HT-29 (cell line): ENCODE results near the gene ANKRD33. TPM values are rescaled to one million over a fixed set of nuclear protein-coding genes. Genes with fewer than 3 reads are reported as not detected.

Experiments used
- DNase-seq: peaks from one replicate; pipeline ENCODE4 v3.0.0-alpha.2; 2015; ENCODE audit warnings: low spot score
- total RNA-seq: library from RNA; depleted of rRNA; stranded (reverse); fragments of >200 nt; shearing (Covaris generic); gene quantifications from 2 replicates; pipeline ENCODE4 v1.2.3, GENCODE V29; 2014; rRNA removed

The ANKRD33 gene, protein sequence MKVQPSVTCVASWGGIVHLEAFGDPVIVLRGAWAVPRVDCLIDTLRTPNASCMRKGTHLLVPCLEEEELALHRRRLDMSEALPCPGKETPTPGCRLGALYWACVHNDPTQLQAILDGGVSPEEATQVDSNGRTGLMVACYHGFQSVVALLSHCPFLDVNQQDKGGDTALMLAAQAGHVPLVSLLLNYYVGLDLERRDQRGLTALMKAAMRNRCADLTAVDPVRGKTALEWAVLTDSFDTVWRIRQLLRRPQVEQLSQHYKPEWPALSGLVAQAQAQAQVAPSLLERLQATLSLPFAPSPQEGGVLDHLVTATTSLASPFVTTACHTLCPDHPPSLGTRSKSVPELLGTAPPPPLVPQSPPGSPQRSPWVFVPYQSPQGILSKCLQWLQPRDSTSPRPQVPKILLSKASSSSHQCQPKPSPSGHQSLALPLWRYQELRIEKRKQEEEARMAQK
- not detected in 2 replicates for total RNA-seq

DNA sequence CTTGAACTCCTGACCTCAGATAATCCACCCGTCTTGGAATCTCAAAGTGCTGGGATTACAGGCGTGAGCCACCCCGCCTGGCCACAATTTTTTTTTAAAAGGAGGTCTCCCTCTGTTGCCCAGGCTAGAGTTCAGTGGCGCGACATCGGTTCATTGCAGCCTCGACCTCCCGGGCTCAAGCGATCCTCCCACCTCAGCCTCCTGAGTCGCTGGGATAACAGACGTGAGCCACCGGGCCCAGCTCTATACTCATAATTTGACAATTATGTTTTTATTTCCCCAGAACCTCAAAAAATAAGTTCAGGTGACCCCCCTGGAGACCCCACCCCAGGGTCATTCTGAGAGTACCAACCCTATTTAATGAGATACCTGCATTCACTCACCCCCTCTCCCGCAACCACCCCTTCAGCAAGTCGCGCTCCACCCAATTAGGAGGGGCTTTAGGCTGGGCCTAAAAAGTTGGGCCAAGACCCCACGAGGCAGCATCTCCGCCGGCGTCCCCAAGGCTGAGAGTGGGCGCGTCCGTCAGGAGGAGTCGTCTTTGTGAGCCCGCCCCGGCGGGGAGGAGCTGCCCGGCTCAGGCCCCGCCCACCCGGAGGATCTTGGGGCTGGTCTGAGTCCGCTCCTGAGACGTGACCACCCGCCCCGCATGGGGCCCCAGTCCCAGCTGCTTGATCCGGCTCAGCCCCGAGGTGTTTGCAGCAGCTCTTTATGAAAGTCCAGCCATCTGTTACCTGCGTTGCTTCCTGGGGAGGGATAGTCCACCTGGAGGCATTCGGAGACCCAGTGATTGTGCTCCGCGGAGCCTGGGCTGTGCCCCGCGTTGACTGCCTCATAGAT is at the start of gene ANKRD33:
ANKRD33 (plus strand) TSS at position 628 of the 840 bp plus-strand sequence; CDS start at position 712, 84 bp downstream.
- DNase-seq: no peak

DNA sequence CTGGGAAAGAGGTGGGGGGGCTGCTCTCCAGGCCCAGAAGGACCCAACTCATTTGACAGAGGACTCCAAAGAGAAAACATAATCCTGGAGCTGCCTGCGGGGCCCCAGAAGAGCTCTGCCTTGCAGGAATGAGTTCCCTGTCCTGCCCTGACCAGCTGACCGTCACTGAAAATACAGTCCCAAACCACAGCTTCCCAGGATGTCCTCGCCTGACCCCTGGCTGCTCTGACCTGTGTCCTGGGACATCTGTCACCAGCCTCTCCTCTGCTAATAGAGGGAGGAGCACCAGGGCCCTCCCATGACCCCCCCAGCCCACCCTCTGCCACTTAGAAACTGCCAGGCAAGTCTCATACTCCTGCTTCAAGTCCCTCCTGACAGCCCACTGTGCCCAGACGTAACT is 49.1 kb upstream of the ANKRD33 start:
- no peak for DNase-seq

DNA sequence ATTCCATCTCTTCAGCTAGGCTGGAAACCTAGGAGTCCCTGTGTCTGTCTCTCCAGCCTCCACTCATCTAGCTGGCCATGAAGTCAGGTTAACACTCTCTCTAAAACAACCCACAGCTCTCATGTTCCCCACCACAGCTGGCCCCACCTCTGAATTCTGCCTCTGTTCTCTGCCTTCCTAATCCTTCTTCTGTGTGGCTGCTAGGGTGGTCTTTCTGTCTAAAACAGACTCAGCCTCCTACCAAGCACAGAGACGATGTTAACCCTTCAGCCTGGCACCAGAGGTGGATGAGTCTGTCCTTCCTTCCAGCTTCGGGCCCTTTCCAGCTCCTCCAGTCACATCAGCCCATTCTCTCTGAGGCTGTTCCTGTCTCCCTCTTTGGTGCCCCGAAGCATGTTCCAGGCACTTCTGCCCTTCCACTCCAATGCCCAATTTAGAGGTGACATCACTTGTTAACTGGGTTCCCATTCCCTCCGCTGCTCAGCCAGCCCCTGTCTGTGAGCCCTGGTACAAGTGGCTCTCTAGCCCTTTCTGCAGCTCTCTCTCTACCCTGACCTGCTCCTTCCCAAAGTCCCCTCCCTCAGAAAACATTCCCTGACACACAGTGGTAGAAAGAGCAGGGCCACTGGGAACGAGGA is 48.5 kb upstream of the ANKRD33 start:
- DNase-seq: no peak

DNA sequence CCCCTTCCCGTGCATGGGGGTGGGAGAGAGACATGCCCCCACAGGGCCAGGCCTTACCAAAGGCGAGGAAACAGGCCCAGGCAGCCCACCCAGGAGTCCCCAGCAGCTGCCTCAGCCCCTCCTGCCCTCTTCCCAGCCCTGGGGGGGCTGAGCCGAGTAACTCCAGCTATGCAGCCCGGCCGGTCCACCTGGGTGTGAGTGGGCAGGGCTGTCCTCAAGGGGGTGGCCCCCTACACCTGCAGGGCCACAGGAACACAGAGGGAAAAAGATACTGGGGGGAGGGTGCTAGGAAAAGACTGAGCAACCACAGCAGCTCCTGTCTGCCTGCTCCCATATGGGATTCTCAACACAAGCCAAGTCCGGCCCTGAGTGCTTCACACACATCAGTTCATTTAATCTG is 46.9 kb upstream of the ANKRD33 start:
- no peak for DNase-seq

DNA sequence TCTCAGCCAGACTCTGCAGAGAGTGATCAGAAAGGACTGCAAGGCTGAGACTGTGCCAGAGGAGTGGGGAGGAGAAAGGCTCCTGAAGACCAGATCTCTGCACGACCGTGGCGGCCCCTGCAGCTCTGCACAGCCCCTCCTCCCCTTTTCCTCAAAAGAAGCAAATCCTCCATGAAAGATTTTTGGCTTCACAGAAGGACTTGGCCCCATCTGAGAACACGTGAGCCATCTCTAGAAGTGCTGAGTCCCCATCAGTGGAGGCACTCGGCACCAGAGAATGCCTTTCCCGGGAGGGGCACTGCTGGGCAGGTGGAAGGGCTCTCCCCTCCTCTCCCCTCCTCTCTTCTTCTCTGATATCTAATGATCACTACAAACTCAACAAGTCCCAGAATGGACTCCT is 46.2 kb upstream of the ANKRD33 start:
- DNase-seq: no peak

DNA sequence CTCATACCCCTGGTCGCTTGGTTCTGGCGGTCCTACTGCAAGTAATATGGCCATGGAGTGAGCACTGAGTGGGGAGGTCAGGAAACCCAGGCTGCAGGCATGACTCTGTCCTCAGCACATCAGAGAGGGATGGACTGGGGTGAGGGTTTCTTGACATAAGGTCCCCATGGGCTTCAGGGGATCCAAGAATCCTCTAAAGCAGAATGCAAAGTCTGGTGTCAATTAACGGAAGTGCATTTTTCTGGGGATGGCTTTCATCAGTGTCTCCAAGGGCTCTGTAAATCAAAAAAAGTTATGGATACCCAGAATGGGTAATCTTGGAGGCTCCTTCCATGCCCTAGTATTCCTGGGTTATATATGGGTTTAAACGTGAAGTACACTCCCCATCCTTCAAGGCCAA is 43.0 kb upstream of the ANKRD33 start:
- DNase-seq: no peak

DNA sequence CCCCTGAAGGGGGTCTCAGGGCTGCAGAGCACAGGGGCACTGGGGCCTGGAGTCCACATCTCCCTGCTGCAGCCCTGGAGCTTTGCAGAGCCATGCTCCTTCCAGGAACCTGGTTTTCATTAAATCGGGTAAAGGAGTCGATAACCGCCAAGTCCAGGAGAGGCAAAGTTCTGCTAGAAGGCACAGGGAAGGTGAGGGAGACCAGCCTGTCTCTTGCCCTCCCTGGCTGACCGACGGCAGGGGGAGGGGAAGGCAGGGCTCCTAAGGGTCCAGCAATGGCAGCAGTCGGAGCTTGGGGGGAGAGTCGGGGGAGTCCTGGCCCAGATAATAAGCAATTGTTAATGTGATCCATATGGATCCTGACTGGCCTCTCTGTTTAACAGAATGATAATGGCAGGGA is 42.4 kb upstream of the ANKRD33 start:
- no peak for DNase-seq

DNA sequence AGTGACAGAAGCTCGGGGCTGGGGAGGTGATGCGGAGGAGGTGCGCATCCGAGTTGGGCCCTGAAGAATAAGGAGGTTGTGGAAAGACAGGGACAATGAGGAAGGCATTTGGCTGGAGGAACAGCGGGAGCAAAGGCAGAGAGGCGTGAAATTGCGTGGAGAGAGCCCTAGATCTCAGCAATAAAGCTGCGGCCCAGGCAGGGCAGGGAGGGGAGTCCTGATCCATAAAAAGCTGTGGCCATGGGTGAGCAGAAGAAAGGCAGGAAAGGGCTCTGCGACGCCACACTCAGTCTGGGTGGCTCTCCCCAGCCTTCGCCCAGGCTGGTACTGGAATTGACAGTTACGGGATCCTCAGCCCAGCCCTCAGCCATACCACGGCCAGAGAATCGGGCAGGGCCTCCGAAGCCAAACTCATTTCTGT is 41.6 kb upstream of the ANKRD33 start:
- no peak for DNase-seq

DNA sequence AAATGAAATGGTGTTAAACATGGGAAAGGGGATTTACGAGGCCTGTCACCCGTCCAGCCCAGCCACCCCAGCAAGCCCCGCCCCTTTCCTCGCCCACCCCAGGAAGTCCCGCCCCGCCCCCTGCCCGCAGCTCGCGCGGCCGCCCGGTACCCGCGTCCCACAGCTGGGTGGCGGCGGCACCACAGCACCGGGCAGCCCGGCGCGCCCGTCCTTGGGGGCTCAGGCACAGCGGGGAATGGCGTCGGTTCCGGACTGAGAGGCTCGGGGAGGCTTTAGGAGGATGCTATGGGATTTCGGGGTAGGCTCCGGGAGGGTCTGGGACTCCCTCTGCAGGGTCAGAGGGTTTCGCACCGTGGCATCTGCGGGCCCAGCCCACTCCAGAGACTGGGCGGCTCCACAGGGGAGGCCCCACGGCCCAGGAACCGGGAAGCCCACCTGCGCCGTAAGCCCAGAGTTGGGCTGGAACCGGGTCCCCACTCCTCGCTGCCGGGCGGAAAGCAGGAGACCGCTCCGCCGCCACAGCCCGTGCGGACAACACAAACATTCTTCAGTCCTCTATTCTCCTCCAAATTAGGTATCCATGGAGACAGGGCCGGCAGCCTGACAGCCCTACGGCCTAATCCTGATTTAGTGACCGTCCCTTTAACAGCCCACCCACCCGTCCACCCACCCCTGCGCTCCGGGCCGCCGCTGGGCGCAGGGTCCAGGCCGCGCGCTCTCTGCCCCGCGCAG is 40.8 kb upstream of the ANKRD33 start:
- DNase-seq: no peak

DNA sequence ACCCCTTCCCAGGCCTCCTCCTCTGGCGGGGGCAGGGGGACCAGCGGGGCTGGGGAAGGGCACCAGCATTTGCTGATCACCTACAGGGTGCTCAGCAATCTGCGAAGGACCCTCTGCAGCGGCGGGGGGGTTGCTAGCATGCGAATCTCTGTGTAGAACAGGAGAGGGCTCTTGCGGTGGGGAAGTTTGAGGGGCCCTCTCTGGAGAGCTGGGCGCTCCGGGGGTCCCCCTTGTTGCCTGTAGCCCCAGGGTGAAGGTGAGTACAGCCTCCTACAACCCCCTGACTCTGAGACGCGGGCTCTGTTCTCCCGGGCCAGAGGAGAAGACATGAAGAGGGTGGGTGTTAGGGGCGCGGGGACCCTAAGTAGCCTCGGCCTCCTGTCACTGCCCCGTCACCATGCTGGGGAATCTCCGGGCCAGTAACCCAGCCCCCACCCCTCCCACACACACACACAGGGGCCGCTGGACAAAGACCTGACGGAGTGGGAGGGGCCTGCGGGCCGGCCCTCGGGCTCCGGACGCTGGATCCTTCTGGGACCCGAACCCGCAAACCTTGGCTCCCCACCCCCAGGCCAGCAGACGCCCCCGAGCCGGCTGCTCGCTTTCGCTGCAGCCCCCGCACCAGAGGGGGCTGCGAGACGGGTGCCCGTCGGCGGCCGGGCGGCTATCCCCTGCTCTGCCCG is 40.1 kb upstream of the ANKRD33 start:
- no peak for DNase-seq

DNA sequence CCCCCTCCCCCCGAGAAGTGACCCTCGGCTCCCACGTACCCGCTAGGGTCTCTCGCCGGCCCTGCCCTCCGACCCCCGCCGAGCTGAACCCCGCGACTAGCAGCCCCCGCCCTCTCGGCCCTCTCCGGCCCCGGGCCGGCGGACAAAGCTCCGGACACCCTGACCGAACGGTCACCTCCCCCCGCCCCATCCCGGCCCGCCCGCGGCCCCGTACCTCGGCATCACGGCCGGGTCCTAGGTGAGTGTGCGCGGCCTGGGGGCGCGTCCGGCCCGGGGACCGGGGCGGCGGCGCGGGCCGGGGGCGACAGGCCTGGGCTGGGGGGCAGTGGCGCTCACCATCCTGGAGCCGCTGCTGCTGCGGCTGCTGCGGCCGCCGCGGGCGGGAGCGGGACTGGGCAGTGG is 39.6 kb upstream of the ANKRD33 start, which contains the start of gene FIGNL2:
FIGNL2 (minus strand) TSS at position 393 of the 402 bp plus-strand sequence. CDS start 26,305 bp downstream, outside the sequence.
- no peak for DNase-seq

DNA sequence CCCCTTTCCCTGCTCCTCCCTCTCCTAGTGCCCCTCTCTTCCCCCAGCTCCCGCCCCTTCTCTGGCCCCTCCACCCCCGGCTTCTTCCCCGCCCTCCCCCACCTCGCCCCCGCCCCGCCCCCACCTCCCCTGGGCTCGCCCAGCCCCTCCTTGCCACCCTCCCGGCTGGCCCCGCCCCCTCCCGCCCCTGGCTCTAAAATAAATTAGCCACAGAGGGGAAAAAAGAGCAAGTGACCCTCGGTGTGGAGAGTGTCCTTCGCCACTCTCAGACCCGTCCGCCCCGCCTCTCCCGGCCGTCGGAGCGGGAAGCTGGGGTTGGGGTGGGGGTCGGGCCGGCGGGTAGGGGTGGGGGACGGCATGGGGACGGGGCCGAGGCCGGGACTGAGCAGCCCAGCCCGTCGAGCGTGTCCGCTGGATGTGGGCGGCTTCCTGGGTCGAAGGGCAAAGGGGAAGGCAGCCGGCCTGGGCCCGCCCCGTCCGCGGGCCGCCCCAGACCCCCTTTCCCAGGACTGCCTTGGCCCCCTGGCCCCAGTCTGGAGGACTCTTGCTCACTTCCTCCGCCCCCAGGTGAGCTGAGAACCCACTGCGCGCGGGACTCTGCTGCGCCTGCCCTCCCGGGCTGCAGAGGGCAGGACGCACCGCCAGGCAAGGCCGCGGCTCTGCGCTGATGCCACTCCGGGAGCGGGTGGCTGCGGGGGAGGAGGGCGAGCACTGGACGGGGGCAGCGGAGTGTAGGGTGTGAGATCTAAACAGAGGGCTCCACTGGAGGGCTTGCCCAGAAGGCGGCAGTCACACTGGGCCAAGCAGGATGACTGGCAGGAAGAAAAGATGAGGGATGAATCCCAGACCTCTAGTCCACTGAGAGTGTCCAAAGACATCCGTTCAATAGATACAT is 38.8 kb upstream of the ANKRD33 start:
- DNase-seq: no peak

DNA sequence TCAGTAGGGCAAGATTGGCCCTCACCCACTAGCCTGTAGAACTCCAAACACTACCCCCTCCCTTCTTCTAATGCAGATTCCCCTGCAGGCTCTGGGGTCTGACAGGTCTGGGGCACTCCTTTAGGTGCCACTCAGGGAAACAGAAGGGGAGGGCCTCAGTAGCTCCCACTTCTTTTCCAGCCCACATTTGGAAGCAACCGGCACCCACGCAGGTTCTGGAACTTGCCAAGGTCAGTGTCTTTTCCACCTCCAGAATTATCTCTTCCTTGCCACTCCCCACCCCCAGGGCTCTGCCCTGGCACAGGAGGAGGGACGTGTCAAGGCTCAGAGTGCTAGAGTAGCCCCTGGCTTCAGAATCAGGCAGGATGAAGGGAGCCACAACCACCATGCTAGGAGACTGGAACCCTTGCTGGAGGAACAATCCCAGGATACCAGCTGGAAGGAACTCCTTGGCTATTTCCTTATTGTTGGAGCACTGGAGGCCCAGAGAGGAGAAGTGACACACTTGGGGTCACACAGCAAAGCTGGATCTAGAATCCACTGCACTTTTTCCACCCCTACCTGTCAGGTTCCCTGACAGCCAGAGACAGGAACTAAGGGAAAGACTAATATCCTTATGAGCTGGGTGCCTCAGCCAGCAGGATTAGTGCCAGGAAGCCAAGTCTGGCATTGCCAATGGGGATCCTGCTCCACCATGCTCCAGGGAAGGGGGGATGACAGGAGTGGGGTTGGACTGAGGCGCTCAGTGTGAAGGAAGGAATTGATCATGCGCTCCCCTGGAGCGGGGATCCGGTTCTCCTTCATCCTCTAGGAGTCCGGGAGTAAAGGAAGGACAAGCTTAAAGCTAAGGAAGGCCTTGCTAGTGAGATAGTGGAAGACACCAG is 37.6 kb upstream of the ANKRD33 start:
- no peak for DNase-seq

DNA sequence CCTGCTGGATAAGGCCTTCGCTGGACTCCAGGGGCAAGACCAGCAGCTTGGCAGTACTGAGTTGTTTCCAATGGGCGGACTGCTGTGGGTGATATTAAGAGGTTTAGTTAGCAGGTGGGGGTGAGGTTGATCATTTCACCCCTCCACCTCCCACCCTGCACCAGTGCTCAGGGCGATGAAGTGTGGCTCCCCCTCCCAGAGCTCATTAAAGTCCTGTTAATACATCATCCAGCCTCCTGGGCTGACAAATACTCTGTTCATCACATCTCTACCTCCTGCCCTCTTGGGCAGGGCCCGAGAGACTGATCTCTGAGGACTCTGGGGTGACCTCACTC is 37.0 kb upstream of the ANKRD33 start:
- DNase-seq: no peak

DNA sequence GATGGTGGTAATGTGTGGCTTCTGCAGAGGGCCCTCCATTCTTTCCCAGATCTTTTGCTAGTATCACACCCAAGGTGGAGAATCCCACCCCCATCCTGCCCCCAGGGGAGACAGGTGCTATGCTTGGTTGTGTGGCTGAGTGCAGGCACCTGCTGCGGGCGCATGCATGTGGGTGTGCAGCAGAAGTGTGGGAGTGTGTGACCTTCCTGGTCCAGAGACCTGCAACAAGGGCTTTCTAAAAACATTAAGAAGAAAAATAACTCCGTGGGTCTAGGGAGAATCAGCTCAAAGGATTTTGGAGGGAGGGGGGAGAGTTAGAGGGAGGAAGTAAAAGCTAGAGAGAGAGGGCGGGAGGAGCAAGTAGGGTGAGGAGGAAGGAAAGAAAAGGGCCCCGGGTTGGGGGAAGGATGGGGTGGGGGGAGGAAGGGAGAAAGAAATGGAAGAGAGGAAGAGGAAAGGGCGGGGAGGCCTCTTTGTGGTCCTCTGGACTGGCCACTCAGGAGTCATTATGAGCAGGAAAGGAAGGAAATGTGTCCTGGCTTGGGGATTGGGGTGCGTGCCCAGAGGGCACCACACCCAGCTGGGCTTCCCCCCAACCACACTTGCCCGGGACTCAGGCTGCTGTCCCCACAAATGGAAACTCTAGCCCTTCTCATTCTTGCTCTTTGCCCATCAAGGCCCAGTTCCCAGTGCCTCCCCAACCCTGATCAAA is 36.3 kb upstream of the ANKRD33 start:
- DNase-seq: no peak

DNA sequence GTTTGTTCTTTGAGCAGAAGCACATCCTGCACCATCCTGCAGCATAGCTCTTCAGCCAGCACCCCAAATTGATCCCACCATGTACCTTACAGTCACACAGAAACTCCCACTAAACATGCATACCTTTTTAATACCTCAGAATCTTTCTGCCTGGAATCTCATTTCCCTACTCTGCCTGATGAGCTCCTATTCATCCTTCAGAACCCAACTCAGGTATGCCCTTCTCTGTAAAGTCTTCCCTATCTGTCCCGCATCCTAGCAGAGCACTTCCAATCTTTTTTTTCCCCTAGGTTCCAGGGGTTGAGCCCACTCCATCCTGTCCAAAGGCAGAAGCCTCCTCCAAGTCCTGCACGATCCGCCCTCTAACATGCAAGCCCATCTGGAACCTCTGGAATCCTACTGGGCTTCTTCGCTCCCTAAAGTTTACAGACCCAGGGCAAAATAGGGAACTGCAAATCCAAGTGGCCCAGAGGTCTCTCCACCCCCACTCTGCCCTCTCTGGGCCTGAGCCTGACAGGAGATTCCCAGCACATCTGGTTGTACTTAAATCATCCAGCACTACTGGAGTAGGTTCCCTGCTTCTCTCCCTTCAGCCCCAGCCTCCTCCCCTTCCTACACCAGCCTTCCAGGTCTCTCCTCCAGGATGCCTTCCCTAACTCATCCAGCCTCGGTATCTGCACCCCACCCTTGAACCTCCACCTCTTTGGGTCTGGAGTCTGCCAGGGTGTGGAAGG is 35.3 kb upstream of the ANKRD33 start:
- DNase-seq: no peak
